ENCODE data around the gene CASP10.
A peak's percentile ranks its signal among the peaks of the same experiment; 100 is the strongest.

CASP10 gene

GRCh38 chr2:201200345-201200744 lies 17.4 kb downstream of the CASP10 start:
- no peak for DNase-seq

- no peak for DNase-seq
Observed at GRCh38 chr2:201201371-201201770, 18.4 kb downstream of the CASP10 start.

- DNase-seq = peak; percentile 54
Observed at GRCh38 chr2:201203916-201204654, 21.1 kb downstream of the CASP10 start.

DNA sequence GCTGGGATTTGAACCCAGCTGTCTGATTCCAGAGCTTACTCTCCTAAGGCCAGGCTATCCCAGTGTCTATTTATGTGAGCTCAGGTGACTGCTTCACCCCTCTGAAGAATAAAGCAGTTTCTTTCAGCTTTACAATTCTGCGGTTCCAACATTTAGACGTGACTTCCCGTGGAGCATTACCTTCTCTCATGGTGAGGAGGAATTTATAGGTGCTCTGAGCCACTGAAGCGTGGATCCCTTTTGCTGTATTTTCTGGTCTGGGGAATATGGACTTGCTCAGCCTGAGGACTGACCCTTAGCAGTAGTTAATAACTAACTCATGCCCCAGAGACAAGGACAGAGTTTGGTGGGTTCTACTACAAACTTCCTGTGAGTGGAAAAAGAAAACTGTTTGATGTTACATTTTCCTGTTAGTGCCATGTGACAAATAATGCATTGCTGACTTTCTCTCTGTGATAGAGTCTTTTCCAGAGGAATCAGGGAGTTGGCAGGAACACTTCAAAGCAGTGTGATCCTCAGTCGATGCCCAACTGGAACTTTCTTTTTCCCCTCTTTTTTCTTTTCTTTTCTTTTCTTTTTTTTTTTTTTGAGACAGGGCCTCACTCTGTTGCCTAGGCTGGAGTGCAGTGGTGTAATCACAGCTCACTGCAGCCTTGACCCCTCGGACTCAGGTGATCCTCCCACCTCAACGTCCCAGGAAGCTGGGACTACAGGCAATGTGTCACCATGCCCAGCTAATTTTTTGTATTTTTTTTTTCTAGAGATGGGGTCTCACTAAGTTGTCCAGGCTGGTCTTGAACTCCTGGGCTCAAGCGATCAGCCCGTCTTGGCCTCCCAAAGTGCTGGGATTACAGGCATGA lies 21.9 kb downstream of the CASP10 start:
- DNase-seq = no peak

- peak; percentile 40 for DNase-seq
Observed at GRCh38 chr2:201205515-201205849, 22.5 kb downstream of the CASP10 start.

DNA sequence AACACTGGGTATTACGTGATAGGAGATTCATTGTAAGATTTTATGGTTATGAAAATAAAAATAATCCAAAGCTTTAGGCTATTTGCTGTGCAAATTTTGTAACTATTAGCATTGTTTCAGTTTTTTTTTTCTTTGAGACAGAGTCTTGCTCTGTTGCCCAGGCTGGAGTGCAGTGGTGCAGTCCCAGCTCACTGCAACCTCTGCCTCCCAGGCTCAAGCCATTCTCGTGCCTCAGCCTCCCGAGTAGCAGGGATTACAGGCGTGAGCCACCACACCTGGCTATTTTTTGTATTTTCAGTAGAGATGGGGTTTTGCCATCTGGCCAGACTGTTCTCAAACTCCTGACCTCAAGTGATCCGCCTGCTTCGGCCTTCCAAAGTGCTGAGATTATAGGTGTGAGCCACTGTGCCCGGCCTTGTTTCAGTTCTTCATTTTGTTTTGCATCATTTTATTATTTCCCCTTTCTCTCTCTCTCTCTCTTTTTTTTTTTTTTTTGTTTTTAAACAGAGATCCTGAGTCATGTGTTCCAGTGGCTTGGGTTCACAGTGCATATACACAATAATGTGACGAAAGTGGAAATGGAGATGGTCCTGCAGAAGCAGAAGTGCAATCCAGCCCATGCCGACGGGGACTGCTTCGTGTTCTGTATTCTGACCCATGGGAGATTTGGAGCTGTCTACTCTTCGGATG lies 25.8 kb downstream of the CASP10 start:
- no peak for DNase-seq

DNA sequence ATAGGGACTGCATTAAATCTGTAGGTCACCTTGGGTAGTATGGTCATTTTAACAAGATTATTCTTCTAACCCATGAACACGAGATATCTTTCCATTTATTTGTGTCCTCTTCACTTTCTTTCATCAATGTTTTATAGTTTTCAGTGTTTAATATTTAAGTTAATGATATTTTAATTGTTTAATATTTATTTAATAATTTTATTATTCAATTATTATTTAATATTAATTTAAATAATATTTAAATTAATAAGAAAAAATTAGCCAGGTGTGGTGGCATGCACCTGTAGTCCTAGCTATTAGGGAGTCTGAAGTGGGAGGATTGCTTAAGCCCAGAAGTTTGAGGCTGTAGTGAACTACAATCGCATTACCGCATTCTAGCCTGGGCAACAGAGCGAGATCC lies 33.0 kb downstream of the CASP10 start:
- no peak for DNase-seq

DNA sequence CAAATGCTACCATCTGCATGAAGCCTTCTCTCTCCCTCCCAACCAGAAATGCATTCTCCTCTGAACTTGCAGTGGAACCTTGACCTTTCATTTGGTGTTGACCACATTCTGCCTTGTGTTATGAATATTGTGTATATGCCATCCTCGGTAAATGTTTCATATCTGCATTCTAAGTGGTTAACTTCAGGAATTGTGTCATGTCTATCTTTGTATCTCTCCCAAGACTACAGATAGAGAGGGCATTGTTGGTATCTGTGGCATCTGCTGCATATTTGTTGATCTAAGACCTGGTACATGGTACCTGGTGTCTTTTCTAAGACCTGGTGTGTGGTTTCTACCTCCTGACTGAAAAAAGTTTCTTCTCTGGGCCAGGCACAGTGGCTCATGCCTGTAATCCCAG lies 34.0 kb downstream of the CASP10 start:
- no peak for DNase-seq

DNA sequence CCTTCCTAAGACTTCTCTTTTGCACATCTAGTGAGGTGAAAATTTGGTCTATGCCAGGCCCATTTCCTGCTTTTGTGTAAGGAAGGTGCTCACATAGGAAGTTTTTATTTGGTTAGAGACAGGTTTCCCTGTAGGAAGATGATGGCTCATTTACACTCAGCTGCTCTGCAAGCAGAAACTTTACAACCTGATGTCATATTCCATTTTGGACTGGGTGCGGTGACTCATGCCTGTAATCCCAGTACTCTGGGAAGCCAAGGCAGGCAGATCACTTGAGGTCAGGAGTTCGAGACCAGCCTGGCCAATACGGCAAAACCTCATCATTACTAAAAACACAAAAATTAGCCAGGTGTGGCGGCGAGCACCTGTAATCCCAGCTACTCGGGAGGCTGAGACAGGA lies 35.8 kb downstream of the CASP10 start:
- DNase-seq = peak; percentile 15

DNA sequence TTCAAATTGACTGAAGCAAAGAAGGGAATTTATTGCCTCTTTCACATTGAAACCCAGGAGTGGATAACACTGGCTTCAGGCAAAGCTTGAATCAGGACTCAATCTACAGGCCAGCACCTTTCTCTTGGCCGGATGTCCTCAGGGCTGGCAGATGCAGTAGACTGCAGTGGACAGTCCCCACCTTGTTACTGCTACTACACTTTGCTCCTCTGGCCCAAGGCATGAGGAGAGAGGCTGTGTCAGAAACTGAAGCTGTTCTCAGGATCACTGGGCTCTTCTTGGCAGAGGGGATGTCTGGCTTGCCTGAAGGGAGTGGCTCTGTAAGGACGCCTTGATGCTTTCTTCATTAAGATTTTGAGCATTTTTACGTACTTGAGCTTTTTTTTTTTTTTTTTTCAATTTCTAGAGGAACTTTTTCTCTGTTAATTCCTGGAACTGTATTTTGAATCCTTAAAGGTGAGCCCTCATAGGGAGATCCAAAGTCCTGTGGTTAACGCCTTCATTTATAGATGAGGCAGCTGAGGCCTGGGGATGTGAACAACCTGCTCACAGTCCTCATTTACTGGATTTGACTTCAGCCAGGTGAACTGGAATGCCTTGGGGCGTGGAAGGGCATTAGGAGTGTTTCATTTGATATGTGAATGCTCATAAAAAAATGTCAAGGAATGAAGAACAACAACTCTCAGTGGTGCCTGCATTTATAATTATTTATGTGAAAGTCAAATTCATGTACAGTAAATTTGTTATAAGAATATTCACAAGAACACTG lies 36.6 kb downstream of the CASP10 start:
- DNase-seq = no peak

- no peak for DNase-seq
Observed at GRCh38 chr2:201220102-201220570, 37.2 kb downstream of the CASP10 start.

- no peak for DNase-seq
Observed at GRCh38 chr2:201223089-201224073, 40.4 kb downstream of the CASP10 start.

- DNase-seq = no peak
Observed at GRCh38 chr2:201228271-201228911, 45.5 kb downstream of the CASP10 start.

DNA sequence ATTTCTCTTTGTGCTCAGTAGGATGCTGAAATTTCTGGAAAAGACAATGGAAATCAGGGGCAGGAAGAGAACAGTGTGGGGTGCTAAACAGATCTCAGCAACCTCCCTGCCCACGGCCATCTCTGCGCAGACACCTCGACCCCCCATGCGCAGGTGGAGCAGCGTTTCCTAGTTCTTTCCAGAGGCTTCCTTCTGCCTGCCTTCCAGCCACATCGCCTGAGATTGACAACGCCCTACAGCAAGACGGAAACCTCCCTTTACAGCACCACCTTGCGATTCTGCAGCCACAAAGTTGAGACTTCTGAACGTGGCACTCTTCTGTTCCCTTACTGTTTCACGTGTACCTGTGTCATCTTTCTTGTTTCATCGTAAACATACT lies 46.0 kb downstream of the CASP10 start:
- no peak for DNase-seq

DNA sequence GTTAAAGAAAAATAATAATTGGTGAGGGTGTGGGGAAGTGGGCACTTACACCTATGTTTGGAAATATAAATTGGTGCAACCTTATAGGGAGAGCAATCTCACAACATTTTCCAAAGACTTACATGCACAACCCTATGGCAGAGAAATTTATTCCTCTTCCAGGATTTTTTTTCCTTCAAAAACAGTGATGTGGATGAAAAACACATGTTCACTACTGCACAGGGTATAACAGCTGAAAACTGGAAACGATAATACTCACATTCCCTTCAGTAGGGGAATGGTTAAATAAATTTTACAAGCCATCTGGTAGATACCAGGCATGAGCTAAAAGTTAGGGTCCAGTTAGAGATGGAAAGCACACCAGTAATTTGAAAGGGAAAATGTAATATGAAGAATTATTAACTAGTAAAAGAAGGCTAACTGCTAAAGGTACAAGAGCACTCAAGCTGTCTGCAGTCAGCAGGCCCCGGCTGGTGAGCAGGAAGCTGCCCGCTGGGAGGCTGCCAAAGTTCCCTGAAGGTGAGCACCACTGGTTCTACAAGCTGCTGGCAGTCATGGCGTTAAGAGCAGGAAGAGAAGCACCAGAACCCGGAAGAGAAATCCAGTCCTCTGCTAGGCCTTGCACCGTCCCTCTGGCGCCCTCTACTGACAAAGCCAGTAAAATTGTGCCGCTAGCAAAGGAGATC lies 49.0 kb downstream of the CASP10 start:
- DNase-seq = peak; percentile 88

- no peak for DNase-seq
Observed at GRCh38 chr2:201232467-201232815, 49.5 kb downstream of the CASP10 start.

GRCh38 chr2:201233192-201233811 lies 50.4 kb downstream of the CASP10 start:
- DNase-seq = no peak

- no peak for DNase-seq
Observed at GRCh38 chr2:201233812-201234662, 51.1 kb downstream of the CASP10 start.

- peak; percentile 50 for DNase-seq
Observed at GRCh38 chr2:201234663-201235135, 51.8 kb downstream of the CASP10 start.

All from fibroblast of skin of right quadriceps (primary cell).